GM19099 (cell line): Measurements from ENCODE around the gene ANAPC4.

Experiments used
- POLR2A ChIP-seq: IDR thresholded peaks from 3 replicates; pipeline ENCODE4 v1.6.1; 2011; ENCODE audit warnings: low read depth; ENCODE audit not compliant: insufficient read length; ENCODE audit errors: extremely low read depth

ANAPC4 gene

DNA sequence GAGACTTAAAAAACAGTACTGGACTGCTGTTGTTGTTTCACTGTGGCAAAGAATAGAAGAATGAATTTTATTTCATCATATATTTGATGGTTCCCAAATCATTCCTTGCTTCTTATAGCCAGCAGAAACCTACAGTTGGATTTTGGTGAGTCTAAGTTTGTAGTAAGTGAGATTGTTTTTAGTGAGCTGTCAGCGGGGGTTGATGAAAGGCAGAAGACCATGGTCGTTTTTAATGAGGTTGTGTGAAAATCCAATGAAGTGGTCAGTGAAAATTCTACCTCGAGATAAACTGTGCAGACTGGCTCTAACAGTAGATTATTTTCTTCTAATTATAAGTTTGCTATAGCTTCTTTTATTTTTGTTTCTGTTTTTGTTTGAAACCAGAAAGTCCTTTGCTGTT is 36.2 kb downstream of the ANAPC4 start:
- TF ChIP-seq POLR2A, result no peak

DNA sequence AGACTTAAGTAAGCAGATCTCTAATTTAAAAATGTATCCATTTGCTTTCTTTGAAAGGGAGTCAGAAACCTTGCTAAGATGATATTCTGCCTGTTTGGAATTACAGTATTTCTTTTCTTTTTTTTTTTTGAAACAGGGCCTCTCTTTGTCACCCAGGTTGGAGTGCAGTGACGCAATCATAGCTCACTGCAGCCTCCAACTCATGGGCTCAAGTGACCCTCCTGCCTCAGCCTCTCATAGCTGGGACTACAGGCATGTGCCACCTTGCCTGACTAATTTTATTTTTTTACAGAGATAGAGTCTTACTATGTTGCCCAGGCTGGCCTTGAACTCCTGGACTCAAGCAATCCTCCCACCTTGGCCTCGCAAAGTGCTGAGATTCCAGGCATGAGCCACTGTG is 40.0 kb downstream of the ANAPC4 start:
- TF ChIP-seq POLR2A, result no peak

DNA sequence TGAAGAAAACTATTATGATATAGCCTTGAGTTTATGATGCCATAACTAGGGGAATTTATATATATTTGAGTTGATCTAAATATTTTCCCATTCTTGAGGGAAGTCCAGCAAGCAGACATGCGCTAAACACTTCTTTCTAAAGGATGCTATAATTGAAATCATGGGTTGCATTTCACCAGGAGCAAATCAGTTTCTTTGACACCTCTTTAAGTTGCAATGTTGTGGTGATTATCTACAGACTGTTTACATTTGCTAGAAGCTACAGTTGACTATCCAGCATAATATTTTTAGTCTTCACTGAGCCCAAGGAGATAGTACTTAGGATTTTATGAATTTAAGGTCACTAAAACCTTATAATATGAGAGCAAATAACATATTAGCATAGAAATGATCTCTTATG is 43.9 kb downstream of the ANAPC4 start:
- no peak for TF ChIP-seq POLR2A

DNA sequence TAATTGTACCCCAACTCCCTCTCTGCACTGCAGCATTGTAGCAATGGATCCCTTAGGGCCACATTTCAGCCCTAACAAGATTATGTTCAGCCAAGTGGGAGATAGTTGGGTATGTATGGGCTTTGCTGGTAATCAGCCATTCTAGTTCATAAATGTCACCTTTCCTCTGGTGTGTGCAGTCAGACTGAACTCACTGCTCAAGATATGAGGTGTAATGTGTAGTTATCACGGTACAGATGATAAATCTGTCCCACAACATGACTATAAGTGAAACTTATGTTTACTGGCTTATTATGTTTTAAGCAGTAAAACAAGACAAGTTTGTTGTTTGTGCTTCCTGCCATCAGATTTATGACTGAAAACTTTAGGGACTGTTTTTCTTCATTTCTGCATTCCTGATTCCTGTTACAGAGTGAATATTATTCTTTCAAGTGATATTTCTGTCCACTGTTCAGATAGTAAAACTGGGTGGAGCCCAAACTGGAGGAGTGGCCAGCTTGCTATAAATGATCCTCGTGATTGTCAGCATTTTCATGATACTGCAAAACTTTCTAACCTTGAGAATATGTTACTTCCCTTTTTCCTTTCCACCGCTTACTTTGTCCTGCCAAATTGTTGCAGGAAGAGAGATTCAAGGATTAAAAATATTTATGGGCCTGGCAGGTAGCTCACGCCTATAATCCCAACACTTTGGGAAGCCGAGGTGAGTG is 44.9 kb downstream of the ANAPC4 start:
- no peak for TF ChIP-seq POLR2A

DNA sequence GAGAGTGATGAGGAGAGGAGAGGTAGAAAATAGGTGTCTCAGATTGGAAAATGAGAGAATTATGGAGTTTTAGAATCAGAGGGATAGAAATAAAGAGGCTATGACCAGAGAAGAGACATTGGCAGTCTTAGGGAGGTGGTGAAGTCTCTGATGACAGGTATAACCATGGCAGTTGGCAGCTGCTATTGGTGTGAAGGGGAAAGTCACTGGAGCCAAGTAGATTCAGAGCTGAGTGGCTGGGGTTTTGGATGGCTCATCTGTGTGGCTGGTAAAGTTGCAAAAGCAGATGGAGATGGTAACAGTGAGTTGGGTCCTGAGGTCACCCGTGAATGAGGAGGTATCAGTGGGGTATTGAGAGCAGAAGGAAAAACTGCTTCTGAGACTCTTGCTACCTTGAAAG is 46.5 kb downstream of the ANAPC4 start:
- TF ChIP-seq POLR2A, result no peak

DNA sequence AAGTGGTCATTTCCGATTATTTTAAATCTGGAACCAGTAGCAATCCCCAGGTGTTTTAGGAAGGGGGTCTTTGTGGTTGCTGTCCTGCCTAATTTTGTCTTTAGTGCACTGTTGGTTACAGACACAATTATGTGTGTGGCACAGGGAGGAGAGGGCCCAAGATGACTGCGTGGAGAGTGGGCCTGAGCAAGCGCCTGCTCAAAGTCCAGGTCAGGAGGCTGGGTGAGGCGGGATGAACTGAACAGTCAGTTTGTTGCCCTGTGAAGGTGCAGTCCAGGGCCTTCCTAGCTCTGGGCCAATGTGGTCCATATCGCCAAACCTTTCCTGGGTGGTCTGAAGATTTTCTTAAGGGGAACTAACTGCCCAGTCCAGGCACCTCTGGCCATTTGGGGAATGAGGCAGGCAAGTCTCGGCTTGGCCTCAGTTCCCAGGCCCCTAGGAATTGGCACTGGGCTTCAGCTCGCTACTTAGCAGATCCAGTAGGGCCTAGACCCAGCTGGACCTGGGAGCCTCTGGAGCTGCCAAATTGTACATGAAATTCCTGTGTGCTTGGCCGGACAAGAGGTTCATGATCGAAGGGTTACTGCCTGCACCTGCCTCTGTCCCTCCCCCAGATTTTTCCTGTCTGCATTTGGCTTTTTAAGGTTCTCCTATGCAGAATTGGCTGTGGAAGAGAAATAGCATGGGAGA is 47.6 kb downstream of the ANAPC4 start:
- no peak for TF ChIP-seq POLR2A

DNA sequence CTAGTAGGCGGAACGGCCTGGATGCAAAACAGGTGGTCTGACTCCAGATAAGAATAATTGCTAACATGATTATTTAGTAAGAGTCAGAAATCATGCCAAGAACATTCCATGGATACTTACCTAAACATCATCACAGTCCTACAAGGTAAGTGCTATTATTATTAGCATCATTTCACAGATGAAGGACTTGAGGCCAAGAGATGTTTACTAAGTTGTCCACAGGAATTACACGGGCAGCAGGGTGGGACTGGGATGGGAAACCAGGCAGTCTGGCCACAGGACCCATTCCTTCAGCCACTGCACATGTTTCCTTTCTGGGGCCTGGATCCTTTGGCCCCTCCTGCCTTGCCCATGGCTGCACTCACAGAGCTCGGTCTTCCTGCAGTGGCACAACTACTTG is 48.3 kb downstream of the ANAPC4 start:
- no peak for TF ChIP-seq POLR2A

DNA sequence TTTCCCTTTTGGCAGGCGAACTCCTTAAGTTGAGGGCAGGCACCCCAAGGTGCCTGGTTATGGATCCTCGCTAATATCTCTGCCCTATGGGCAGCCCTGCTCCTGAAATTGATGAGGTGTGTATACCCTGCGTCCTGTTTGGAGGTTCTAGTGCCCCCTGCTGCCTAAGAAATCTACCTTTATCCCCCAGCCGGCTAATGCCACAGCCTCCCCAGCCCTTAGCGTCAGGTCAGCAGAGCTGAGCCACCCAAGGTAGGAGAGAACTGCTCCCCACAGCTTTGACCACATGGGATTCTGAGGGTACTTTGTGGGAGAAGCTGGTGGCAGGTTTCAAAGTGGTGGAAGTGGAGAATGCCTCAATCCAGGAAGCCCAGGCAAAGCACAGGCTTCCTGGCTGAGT is 50.8 kb downstream of the ANAPC4 start:
- TF ChIP-seq POLR2A, result no peak

DNA sequence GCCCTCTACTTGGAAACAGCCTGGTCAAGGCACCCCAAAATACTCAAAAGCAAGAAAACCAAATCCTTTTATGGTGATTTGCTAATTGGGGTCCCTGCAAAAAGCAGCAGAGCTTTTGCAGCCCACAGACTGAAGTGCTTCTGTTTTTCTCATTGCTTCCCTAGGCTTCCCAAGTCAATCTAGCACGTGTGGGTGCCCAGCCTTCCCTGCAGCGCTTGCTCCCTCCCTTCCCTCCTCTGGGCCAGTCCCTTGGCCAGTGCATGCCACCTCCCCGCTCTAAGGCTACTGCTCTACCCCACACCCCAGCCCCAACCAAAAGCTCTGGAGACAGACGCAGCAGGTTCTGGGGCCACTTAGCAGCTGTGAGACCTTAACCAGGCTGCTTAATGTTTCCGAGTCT is 53.6 kb downstream of the ANAPC4 start:
- TF ChIP-seq POLR2A, result no peak

DNA sequence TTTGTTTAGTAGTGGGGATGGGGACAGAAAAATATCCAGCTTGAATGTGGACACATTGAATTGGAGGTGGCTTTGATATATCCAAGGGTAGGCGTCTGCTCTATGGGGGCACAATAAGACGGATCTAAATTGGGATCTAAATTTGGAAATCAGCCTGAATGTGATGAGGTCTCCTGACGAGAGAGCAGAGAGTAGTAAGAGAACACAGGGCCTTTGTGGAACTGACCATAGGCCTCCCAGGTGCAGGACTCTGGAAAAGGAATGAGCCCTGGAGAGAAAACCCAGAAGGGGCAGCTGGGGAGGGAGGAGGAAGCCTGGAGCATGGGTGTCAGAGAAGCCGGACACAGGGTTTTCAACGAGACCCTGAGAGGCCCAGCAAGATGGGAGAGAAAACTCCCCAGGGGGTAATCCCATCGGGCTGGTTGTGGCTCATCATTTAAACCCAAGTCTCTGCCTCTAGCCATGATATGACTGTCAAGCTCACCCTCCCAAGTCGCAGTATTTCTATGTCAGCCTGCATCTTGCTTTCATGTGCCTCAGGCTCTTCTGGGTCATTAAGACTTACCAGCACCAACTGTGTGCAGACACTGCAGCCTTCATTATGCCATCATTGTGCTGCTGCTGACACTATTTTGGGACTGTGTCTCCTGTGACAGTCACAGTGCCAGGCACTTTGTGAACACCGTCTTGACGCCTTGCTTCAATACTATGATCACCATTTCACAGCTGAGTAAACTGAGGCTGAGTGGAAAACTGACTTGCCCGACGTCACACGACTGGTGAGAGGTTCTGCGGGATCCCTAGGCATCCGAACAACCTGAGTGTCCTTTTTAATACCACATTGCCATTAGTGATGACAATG is 57.1 kb downstream of the ANAPC4 start:
- no peak for TF ChIP-seq POLR2A

DNA sequence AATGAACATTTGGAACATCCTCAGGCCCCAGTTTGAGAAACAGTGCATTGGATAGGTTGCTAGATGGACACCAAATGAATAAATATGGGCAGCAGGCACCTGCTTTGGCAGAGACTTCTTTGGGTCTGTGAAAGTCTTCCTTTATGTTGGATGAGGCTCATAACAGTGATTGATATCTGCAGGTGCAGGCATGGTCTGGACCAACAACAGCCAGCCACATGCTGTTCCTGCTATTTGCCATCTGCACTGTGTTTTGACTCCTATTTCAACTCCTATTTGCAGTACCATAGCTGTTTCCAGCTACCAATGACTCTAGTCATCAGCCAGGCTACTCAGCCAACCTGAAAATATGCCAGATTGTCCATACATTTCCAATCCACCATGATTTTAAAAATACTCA is 60.9 kb downstream of the ANAPC4 start:
- TF ChIP-seq POLR2A, result no peak

DNA sequence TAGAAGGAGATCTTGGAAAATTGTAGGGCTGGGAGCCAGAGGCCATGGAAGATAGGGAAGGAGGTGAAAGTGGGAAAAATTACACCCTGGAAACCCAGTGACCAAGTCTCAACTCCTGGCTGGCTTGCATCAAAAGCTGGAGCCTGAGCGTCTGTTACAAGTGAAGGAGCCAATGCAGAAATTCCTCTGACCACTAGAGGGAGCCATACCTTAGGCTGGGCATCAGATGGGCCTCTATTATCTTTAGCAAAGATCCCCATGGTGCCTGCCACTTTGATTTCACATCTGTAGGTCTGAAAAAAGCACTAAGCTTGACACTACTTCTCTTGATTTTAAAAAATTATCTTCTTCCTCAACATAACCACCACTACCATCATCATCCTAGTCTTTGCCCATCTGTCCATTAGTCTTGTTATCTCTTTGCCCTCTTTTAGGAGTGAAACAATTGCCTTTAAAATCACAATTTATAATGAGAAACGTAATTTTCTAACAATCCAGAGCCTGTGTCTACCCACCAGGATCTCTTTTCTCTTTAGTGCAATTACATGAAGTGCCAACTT is 62.9 kb downstream of the ANAPC4 start:
- no peak for TF ChIP-seq POLR2A

DNA sequence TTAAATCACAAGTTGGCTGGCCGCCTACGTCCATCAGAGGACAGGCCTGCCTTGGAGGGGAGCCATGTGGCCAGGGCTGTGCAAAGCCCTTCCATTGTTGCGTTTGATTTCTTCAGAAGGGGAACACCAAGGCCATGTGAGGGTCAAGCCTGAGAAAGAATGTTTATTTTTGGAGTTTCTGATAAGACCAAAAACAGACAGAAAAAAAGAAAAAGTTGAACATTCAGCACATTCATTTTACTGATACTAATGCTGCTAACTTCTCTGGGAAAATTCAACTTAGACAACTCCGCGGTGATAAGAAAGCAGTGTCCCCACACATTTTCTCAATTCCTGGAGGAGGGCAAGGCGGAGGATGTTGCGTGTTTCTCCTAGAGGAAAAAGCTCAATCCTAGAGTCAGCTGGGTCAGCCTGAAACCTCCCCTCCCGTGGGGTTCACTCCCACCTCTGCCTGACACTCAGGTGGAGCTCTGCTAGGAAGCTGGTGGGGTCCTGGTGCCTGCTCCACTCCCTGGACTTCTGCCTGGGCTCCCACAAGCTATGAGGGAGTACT is 63.5 kb downstream of the ANAPC4 start:
- TF ChIP-seq POLR2A, result no peak

DNA sequence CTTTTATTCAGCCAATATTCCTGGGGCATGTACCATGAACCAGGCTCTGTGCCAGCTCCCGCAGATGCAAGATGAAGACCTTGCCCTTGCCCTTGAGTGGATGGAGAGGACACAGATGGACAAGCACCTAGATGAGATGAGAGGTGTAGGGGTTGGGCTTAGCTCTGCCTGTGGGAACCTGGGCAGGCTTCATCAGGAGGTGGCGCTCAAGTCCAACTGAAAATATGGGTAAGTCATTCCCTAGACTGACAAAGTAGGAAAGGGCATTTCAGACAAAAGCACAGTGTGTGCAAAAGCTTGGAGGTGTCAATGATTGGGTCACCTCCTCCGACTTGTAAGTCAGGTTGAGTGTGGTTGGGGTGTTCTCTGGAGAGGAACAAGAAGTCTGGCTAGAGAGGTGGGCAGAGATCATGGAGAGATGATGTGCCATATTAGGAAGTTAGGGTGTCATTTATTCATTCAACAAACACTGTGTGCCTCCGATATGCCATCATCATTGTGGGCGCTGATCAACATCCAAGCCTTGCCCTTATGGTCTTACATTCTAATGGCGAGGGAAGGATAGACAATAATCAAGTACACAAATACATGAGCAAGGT is 64.6 kb downstream of the ANAPC4 start:
- TF ChIP-seq POLR2A, result no peak

DNA sequence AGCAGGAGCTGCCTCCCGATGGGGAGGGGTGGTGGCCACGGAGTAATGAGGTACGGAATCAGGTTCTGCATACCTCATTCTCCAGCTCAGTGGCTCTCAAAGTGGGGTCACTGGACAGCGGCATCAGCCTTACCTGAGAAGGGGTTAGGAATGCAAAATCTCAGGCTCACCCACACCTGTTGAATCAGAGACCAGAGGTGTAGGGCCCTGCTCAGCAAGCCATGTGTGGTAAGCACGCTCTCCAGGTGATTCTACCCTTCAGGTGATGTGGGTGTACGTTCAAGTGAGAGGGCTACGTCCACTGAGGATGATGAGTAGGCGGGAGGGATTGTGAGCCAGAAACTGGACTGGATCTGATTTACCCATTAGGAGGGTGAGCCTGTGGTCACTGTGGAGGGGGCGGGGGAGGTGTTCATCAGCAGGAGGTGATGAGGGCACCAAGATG is 65.8 kb downstream of the ANAPC4 start:
- no peak for TF ChIP-seq POLR2A
